WTC11 (cell line): ENCODE results near the gene GATD1. TPM values are rescaled to one million over a fixed set of nuclear protein-coding genes. Genes with fewer than 3 reads are reported as not detected.
A peak's percentile ranks its signal among the peaks of the same experiment; 100 is the strongest.

Experiments
- ATAC-seq: fragments of 200-7000 bp; cut with Tn5 transposase; 2 replicates; pipeline ENCODE4 v1.10.0; 2021; ENCODE audit warnings: mild to moderate bottlenecking, moderate library complexity
- CTCF ChIA-PET: fragments of 300-600 bp; sonication (Branson Sonifier 250); formaldehyde crosslinking; loops from one replicate; lab custom pipeline; 2021; ENCODE audit warnings: antibody characterized with exemption; lab: Charles Lee
- POLR2A ChIA-PET: fragments of 350-600 bp; sonication (Branson Sonifier 250); formaldehyde crosslinking; loops from one replicate; lab custom pipeline; 2021; ENCODE audit warnings: antibody characterized with exemption; lab: Charles Lee
- DNase-seq: peaks from one replicate; pipeline ENCODE4 v3.0.0; 2021; ENCODE audit warnings: low spot score
- H3K27ac Mint-ChIP-seq: 2 replicates; pipeline ENCODE4 v1.8.0; 2021; ENCODE audit warnings: mixed read lengths
- H3K27me3 Mint-ChIP-seq: 2 replicates; pipeline ENCODE4 v1.8.0; 2021; ENCODE audit warnings: low read depth, mild to moderate bottlenecking, moderate library complexity, mixed read lengths
- H3K36me3 Mint-ChIP-seq: 2 replicates; pipeline ENCODE4 v1.8.0; 2021; ENCODE audit warnings: mixed read lengths
- H3K4me1 Mint-ChIP-seq: 2 replicates; pipeline ENCODE4 v1.8.0; 2022; ENCODE audit warnings: mixed read lengths
- H3K4me3 Mint-ChIP-seq: 2 replicates; pipeline ENCODE4 v1.8.0; 2021; ENCODE audit warnings: mild to moderate bottlenecking, moderate library complexity, mixed read lengths
- H3K9me3 Mint-ChIP-seq: 2 replicates; pipeline ENCODE4 v1.8.0; 2021; ENCODE audit warnings: mixed read lengths
- ATF1 ChIP-seq: sonication (generic); formaldehyde crosslinking; IDR thresholded peaks from 2 replicates; pipeline ENCODE4 v1.8.1; 2023; ENCODE audit warnings: mild to moderate bottlenecking, moderate library complexity, missing genetic modification reagents
- CREB1 ChIP-seq: sonication (generic); formaldehyde crosslinking; IDR thresholded peaks from 2 replicates; pipeline ENCODE4 v1.8.0; 2023; ENCODE audit warnings: mild to moderate bottlenecking, missing genetic modification reagents
- ELF4 ChIP-seq: sonication (generic); formaldehyde crosslinking; IDR thresholded peaks from 2 replicates; pipeline ENCODE4 v1.8.1; 2022; ENCODE audit warnings: low read depth, mild to moderate bottlenecking, moderate library complexity, missing genetic modification reagents
- EMX1 ChIP-seq: fragments of 250-450 bp; sonication (Bioruptor Pico); IDR thresholded peaks from 2 replicates; pipeline ENCODE4 v1.8.0; 2021; ENCODE audit warnings: mild to moderate bottlenecking
- FOXP1 ChIP-seq: sonication (generic); formaldehyde crosslinking; IDR thresholded peaks from 2 replicates; pipeline ENCODE4 v1.8.0; 2022; ENCODE audit warnings: missing genetic modification reagents, mild to moderate bottlenecking, moderate library complexity, borderline replicate concordance
- NFATC4 ChIP-seq: fragments of 250-450 bp; sonication (Bioruptor Pico); IDR thresholded peaks from 2 replicates; pipeline ENCODE4 v1.9.0; 2021; ENCODE audit warnings: mild to moderate bottlenecking
- SMAD4 ChIP-seq: sonication (generic); formaldehyde crosslinking; IDR thresholded peaks from 2 replicates; pipeline ENCODE4 v1.8.0; 2022; ENCODE audit warnings: mild to moderate bottlenecking, missing genetic modification reagents
- ZNF138 ChIP-seq: sonication (generic); formaldehyde crosslinking; conservative IDR thresholded peaks from 2 replicates; pipeline ENCODE4 v1.8.1; 2022; ENCODE audit warnings: mild to moderate bottlenecking, moderate library complexity, missing genetic modification reagents
- ZNF263 ChIP-seq: sonication (generic); formaldehyde crosslinking; IDR thresholded peaks from 2 replicates; pipeline ENCODE4 v1.8.1; 2022; ENCODE audit warnings: low read depth, mild to moderate bottlenecking, moderate library complexity, missing genetic modification reagents
- ZNF416 ChIP-seq: fragments of 250-450 bp; sonication (Bioruptor Pico); IDR thresholded peaks from 2 replicates; pipeline ENCODE4 v1.9.0; 2021; ENCODE audit warnings: mild to moderate bottlenecking, inconsistent platforms
- ZNF671 ChIP-seq: fragments of 250-450 bp; sonication (Bioruptor Pico); IDR thresholded peaks from 2 replicates; pipeline ENCODE4 v1.8.0; 2021; ENCODE audit warnings: mild to moderate bottlenecking
- total RNA-seq: library from RNA; stranded (reverse); gene quantifications from 3 replicates; pipeline ENCODE4 v1.2.3, GENCODE V29; 2021
- TF ChIP-seq, protein P1 (sequence below): fragments of 250-450 bp; sonication (Bioruptor Pico); conservative IDR thresholded peaks from 2 replicates; pipeline ENCODE4 v1.9.0; 2021; ENCODE audit warnings: mild to moderate bottlenecking
- TF ChIP-seq, protein P2 (sequence below): sonication (generic); formaldehyde crosslinking; IDR thresholded peaks from 2 replicates; pipeline ENCODE4 v1.8.0; 2023; ENCODE audit warnings: missing genetic modification reagents
- TF ChIP-seq, protein P3 (sequence below): sonication (generic); formaldehyde crosslinking; IDR thresholded peaks from 2 replicates; pipeline ENCODE4 v1.8.1; 2022; ENCODE audit warnings: missing genetic modification reagents, borderline replicate concordance
- TF ChIP-seq, protein P4 (sequence below): sonication (generic); formaldehyde crosslinking; conservative IDR thresholded peaks from 2 replicates; pipeline ENCODE4 v1.8.1; 2022; ENCODE audit warnings: mild to moderate bottlenecking, missing genetic modification reagents
- TF ChIP-seq, protein P5 (sequence below): fragments of 200-600 bp; IDR thresholded peaks from 2 replicates; pipeline ENCODE4 v1.8.0; 2022; ENCODE audit warnings: antibody characterized with exemption
- TF ChIP-seq, protein P6 (sequence below): fragments of 250-450 bp; sonication (Bioruptor Pico); IDR thresholded peaks from 2 replicates; pipeline ENCODE4 v2.1.2; 2022; ENCODE audit warnings: mild to moderate bottlenecking, moderate library complexity
- TF ChIP-seq, protein P7 (sequence below): fragments of 250-450 bp; sonication (Bioruptor Pico); IDR thresholded peaks from 2 replicates; pipeline ENCODE4 v1.9.0; 2021; ENCODE audit warnings: mild to moderate bottlenecking
- TF ChIP-seq, protein P8 (sequence below): fragments of 250-450 bp; sonication (Bioruptor Pico); IDR thresholded peaks from 2 replicates; pipeline ENCODE4 v1.8.0; 2021; ENCODE audit warnings: mild to moderate bottlenecking

GATD1 gene
- total RNA-seq, 1 experiment from 2014 or later: 87.6 TPM

DNA sequence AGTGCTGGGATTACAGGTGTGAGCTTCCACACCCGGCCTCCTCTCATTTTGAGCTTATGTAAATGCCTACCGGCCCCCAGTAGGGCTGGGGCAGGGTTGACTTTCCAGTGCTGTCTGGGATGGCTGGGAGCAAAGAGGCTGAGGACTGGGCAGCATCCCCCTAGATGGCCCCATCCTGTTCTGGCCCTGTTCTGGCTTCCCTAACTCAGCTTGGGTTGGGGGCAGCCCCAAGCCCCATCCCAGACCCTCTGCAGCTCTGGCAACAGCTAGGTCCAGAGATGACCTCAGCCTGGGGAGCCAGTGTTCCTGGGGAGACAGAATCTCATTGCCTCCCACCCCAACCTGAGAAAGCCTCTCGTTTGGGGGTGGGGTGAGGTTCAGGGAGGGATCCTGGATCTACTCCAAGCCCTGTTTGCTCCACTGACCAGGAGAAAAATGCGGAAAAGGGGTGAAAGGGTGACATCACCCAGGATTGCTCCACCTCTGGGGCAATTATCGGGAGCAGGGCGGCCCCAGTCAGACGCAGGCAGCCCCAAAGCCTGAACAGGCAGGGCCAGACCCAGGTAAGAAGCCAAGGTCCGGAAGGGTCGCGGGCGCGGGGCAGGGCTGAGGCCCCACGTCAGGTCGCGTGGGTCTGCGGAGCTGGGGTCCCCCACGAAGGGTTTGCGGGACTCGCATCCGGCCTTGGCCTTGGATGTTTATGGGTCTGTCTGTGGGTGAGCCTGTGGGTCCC, 41.3 kb upstream of the GATD1 start, which contains the start of gene PNPLA2 (continued):
- TF ChIP-seq, protein P1, sequence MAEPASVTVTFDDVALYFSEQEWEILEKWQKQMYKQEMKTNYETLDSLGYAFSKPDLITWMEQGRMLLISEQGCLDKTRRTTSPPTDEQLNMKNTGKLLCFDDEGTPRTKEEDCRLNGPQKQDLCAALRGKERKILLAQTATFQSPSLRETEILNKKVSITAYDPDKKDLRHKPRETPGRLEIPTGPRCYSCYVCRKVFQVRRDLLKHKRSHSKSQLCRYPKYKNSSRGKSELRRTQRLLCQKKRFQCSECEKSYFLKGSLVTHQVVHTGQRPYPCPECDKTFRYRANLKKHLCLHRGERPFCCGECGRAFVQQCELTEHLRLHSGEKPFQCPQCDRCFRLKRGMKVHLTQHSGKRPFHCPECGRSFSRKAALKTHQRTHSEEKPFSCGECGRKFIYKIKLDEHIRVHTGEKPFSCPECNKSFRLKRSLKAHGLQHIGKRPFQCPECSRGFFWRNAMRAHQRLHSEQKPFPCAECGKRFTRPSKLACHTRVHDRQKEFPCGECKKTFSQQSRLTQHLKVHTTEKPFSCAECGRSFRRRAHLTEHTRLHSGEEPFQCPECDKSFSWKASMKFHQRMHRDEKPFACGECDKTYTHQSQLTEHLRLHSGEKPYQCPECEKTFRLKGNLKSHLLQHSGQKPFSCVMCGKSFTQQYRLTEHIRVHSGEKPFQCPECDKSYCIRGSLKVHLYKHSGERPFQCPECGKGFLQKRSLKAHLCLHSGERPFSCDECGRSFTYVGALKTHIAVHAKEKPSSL: no peak
- TF ChIP-seq, all 79 proteins: peak for 0

DNA sequence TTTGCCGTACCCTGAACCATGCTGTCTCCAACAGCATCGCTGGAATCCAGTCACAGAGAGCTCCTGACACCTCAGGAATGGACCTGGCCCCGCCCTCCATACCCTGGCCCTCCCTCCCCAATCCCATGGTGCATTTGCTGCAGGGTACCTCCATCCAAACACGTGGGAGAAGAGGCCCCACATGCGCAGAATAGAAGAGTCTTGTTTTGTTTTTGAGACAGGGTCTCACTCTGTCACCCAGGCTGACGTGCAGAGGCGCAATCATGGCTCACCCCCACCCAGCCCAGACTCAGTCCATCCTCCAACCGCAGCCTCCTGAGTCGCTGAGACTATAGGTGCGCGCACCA, 39.1 kb upstream of the GATD1 start:
- ChIA-PET CTCF (interaction anchor here (1.0 to 1.6 kb wide), 4 partner anchors 13 to 33 kb away, joined by 3 to 8 read pairs (median 4); no protein-coding TSS in a partner anchor), POLR2A (interaction anchor here (1.0 kb wide), 1 partner anchor 27 kb away, joined by 4 read pairs; the partner anchor contains the start of genes POLR2L and TSPAN4)
- H3K4me1 Mint-ChIP-seq: peaks cover 15% of the 10 kb centered on the region
- ATAC-seq: peak; percentile 9
- H3K27ac Mint-ChIP-seq: no peak overlapping the region
- peaks cover 16% of the 10 kb centered on the region for H3K36me3 Mint-ChIP-seq
- no peak for DNase-seq
- no peak overlapping the region for H3K4me3 Mint-ChIP-seq
- no peaks in the 10 kb centered on the region for H3K9me3 Mint-ChIP-seq
- H3K27me3 Mint-ChIP-seq: no peaks in the 10 kb centered on the region
- TF ChIP-seq, protein P2, sequence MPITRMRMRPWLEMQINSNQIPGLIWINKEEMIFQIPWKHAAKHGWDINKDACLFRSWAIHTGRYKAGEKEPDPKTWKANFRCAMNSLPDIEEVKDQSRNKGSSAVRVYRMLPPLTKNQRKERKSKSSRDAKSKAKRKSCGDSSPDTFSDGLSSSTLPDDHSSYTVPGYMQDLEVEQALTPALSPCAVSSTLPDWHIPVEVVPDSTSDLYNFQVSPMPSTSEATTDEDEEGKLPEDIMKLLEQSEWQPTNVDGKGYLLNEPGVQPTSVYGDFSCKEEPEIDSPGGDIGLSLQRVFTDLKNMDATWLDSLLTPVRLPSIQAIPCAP (CRISPR knock-in tag): no peak
- TF ChIP-seq CREB1 (CRISPR knock-in tag): no peak
- TF ChIP-seq EMX1: no peak
- TF ChIP-seq FOXP1 (CRISPR knock-in tag): no peak
- TF ChIP-seq ZNF263 (CRISPR knock-in tag): no peak
- TF ChIP-seq, protein P3, sequence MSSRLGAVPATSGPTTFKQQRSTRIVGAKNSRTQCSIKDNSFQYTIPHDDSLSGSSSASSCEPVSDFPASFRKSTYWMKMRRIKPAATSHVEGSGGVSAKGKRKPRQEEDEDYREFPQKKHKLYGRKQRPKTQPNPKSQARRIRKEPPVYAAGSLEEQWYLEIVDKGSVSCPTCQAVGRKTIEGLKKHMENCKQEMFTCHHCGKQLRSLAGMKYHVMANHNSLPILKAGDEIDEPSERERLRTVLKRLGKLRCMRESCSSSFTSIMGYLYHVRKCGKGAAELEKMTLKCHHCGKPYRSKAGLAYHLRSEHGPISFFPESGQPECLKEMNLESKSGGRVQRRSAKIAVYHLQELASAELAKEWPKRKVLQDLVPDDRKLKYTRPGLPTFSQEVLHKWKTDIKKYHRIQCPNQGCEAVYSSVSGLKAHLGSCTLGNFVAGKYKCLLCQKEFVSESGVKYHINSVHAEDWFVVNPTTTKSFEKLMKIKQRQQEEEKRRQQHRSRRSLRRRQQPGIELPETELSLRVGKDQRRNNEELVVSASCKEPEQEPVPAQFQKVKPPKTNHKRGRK (CRISPR knock-in tag): no peak
- no peak for TF ChIP-seq ATF1 (CRISPR knock-in tag)
- TF ChIP-seq, protein P4, sequence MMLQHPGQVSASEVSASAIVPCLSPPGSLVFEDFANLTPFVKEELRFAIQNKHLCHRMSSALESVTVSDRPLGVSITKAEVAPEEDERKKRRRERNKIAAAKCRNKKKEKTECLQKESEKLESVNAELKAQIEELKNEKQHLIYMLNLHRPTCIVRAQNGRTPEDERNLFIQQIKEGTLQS (CRISPR knock-in tag): no peak
- no peak for TF ChIP-seq NFATC4 (CRISPR knock-in tag)
- TF ChIP-seq, protein P5, sequence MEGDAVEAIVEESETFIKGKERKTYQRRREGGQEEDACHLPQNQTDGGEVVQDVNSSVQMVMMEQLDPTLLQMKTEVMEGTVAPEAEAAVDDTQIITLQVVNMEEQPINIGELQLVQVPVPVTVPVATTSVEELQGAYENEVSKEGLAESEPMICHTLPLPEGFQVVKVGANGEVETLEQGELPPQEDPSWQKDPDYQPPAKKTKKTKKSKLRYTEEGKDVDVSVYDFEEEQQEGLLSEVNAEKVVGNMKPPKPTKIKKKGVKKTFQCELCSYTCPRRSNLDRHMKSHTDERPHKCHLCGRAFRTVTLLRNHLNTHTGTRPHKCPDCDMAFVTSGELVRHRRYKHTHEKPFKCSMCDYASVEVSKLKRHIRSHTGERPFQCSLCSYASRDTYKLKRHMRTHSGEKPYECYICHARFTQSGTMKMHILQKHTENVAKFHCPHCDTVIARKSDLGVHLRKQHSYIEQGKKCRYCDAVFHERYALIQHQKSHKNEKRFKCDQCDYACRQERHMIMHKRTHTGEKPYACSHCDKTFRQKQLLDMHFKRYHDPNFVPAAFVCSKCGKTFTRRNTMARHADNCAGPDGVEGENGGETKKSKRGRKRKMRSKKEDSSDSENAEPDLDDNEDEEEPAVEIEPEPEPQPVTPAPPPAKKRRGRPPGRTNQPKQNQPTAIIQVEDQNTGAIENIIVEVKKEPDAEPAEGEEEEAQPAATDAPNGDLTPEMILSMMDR: no peak
- TF ChIP-seq, protein P6, sequence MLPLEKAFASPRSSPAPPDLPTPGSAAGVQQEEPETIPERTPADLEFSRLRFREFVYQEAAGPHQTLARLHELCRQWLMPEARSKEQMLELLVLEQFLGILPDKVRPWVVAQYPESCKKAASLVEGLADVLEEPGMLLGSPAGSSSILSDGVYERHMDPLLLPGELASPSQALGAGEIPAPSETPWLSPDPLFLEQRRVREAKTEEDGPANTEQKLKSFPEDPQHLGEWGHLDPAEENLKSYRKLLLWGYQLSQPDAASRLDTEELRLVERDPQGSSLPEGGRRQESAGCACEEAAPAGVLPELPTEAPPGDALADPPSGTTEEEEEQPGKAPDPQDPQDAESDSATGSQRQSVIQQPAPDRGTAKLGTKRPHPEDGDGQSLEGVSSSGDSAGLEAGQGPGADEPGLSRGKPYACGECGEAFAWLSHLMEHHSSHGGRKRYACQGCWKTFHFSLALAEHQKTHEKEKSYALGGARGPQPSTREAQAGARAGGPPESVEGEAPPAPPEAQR (CRISPR knock-in tag): no peak
- no peak for TF ChIP-seq ZNF671 (CRISPR knock-in tag)
- no peak for TF ChIP-seq ELF4
- TF ChIP-seq ZNF416 (CRISPR knock-in tag): no peak
- TF ChIP-seq, protein P7, sequence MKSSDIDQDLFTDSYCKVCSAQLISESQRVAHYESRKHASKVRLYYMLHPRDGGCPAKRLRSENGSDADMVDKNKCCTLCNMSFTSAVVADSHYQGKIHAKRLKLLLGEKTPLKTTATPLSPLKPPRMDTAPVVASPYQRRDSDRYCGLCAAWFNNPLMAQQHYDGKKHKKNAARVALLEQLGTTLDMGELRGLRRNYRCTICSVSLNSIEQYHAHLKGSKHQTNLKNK (CRISPR knock-in tag): no peak
- TF ChIP-seq ZNF138 (CRISPR knock-in tag): no peak
- no peak for TF ChIP-seq SMAD4 (CRISPR knock-in tag)
- TF ChIP-seq, protein P8, sequence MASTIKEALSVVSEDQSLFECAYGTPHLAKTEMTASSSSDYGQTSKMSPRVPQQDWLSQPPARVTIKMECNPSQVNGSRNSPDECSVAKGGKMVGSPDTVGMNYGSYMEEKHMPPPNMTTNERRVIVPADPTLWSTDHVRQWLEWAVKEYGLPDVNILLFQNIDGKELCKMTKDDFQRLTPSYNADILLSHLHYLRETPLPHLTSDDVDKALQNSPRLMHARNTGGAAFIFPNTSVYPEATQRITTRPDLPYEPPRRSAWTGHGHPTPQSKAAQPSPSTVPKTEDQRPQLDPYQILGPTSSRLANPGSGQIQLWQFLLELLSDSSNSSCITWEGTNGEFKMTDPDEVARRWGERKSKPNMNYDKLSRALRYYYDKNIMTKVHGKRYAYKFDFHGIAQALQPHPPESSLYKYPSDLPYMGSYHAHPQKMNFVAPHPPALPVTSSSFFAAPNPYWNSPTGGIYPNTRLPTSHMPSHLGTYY: no peak
- TF ChIP-seq, all 79 proteins: peak for 0
